GM19035 (cell line): ENCODE measurements around the gene MRPS6.

Experiments used
- ATAC-seq: cut with Tn5 transposase; IDR thresholded peaks from one replicate; pipeline ENCODE4 v1.9.1; 2021; ENCODE audit not compliant: unreplicated experiment

MRPS6 gene

GRCh38 chr21:34097442-34097841 is 24.1 kb downstream of the MRPS6 start:
- ATAC-seq: no peak

GRCh38 chr21:34100337-34100736 is 27.0 kb downstream of the MRPS6 start:
- ATAC-seq: no peak

GRCh38 chr21:34100790-34101189 is 27.4 kb downstream of the MRPS6 start:
- ATAC-seq: no peak

GRCh38 chr21:34105947-34106541 is 32.7 kb downstream of the MRPS6 start:
- ATAC-seq: no peak

GRCh38 chr21:34107606-34108005 is 34.2 kb downstream of the MRPS6 start:
- ATAC-seq: no peak

- ATAC-seq: no peak
These were observed 35.7 kb downstream of the MRPS6 start for GRCh38 chr21:34109075-34109474.

- ATAC-seq: no peak
These were observed 37.3 kb downstream of the MRPS6 start for GRCh38 chr21:34110594-34111202.

GRCh38 chr21:34112316-34113033 is 39.1 kb downstream of the MRPS6 start:
- no peak for ATAC-seq

- ATAC-seq: no peak
These were observed 40.5 kb downstream of the MRPS6 start for GRCh38 chr21:34113842-34114241.

GRCh38 chr21:34115160-34115559 is 41.8 kb downstream of the MRPS6 start:
- no peak for ATAC-seq

- no peak for ATAC-seq
These were observed 43.2 kb downstream of the MRPS6 start for GRCh38 chr21:34116569-34116968.

- no peak for ATAC-seq
These were observed 47.5 kb downstream of the MRPS6 start for GRCh38 chr21:34120867-34121266.

- ATAC-seq: no peak
These were observed 48.7 kb downstream of the MRPS6 start for GRCh38 chr21:34122047-34122446.

GRCh38 chr21:34123609-34124008 is 50.2 kb downstream of the MRPS6 start:
- ATAC-seq: no peak

- no peak for ATAC-seq
These were observed 52.9 kb downstream of the MRPS6 start for GRCh38 chr21:34126269-34126668.

GRCh38 chr21:34126691-34127090 is 53.3 kb downstream of the MRPS6 start:
- no peak for ATAC-seq

- no peak for ATAC-seq
These were observed 54.7 kb downstream of the MRPS6 start for GRCh38 chr21:34128124-34128523.

GRCh38 chr21:34128674-34129038 is 55.3 kb downstream of the MRPS6 start:
- ATAC-seq: no peak

GRCh38 chr21:34129039-34129891 is 55.9 kb downstream of the MRPS6 start:
- ATAC-seq: no peak

- no peak for ATAC-seq
These were observed 56.7 kb downstream of the MRPS6 start for GRCh38 chr21:34129901-34130715.

GRCh38 chr21:34130716-34130985 is 57.3 kb downstream of the MRPS6 start:
- ATAC-seq: no peak
